ENCODE data around the gene VTI1B.

DNA sequence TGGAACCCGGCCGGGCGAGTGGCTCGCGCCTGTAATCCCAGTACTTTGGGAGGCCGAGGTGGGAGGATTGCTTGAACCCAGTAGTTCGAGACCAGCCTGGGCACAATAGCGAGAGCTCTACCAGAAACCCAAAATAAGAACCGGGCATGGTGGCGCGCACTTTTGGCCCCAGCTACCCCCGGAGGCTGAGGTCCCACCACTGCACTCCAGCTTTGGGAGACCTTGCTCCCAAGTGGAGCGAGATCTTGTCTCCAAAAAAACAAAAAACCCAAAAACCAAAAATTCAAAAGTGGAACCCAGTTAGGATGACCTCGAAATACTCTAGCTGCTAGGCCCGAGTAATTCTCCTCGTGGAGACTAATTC, 769 bp upstream of the VTI1B start:
- TF ChIP-seq, protein P1, sequence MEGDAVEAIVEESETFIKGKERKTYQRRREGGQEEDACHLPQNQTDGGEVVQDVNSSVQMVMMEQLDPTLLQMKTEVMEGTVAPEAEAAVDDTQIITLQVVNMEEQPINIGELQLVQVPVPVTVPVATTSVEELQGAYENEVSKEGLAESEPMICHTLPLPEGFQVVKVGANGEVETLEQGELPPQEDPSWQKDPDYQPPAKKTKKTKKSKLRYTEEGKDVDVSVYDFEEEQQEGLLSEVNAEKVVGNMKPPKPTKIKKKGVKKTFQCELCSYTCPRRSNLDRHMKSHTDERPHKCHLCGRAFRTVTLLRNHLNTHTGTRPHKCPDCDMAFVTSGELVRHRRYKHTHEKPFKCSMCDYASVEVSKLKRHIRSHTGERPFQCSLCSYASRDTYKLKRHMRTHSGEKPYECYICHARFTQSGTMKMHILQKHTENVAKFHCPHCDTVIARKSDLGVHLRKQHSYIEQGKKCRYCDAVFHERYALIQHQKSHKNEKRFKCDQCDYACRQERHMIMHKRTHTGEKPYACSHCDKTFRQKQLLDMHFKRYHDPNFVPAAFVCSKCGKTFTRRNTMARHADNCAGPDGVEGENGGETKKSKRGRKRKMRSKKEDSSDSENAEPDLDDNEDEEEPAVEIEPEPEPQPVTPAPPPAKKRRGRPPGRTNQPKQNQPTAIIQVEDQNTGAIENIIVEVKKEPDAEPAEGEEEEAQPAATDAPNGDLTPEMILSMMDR (IDR thresholded peaks at IDR 0.05): no peak
- TF ChIP-seq POLR2A (IDR thresholded peaks at IDR 0.05): no peak

Data from uterus (tissue), 2 donors.